Neuronal stem cell (in vitro differentiated cells): Measurements from ENCODE around the gene MCM10. TPM values are rescaled to one million over a fixed set of nuclear protein-coding genes. Genes with fewer than 3 reads are reported as not detected.

Experiments used
- DNase-seq: peaks from one replicate; pipeline ENCODE4 v3.0.0-alpha.2; 2013; ENCODE audit warnings: low spot score
- H2AFZ ChIP-seq: one replicate; pipeline ENCODE4 v1.6.1; 2013; ENCODE audit warnings: mild to moderate bottlenecking, low read length, inconsistent platforms
- H2AK5ac ChIP-seq: 2 replicates; pipeline ENCODE4 v1.6.1; 2013; ENCODE audit warnings: low read depth, mild to moderate bottlenecking, inconsistent platforms, low read length, moderate library complexity, mixed read lengths
- H2BK120ac ChIP-seq: 2 replicates; pipeline ENCODE4 v1.6.1; 2013; ENCODE audit warnings: low read depth, mild to moderate bottlenecking, inconsistent platforms, low read length, moderate library complexity, mixed read lengths
- H2BK12ac ChIP-seq: one replicate; pipeline ENCODE4 v1.6.1; 2013; ENCODE audit warnings: low read length, inconsistent platforms
- H2BK15ac ChIP-seq: 2 replicates; pipeline ENCODE4 v1.6.1; 2013; ENCODE audit warnings: mild to moderate bottlenecking, low read length, inconsistent platforms, mixed read lengths
- H2BK5ac ChIP-seq: one replicate; pipeline ENCODE4 v1.6.1; 2013; ENCODE audit warnings: inconsistent platforms, mild to moderate bottlenecking, low read length, moderate library complexity
- H3K14ac ChIP-seq: one replicate; pipeline ENCODE4 v1.6.1; 2013; ENCODE audit warnings: low read length, inconsistent platforms
- H3K18ac ChIP-seq: 2 replicates; pipeline ENCODE4 v1.6.1; 2013; ENCODE audit warnings: low read length, inconsistent platforms
- H3K23ac ChIP-seq: 2 replicates; pipeline ENCODE4 v1.6.1; 2013; ENCODE audit warnings: low read depth, mild to moderate bottlenecking, mixed read lengths, low read length, inconsistent platforms; ENCODE audit not compliant: poor library complexity
- H3K27ac ChIP-seq: replicated peaks from 3 replicates; pipeline ENCODE4 v1.5.1; 2013; ENCODE audit warnings: low read length, inconsistent platforms
- H3K27me3 ChIP-seq, 3 experiments: 2 replicates each; pipeline ENCODE4 v1.6.1; 2013; ENCODE audit warnings: low read length in 3 of 3, mild to moderate bottlenecking in 2 of 3, inconsistent platforms in 1 of 3, low read depth in 1 of 3, mixed read lengths in 1 of 3, moderate library complexity in 1 of 3; ENCODE audit not compliant: control insufficient read depth in 3 of 3, insufficient read depth in 3 of 3
- H3K36me3 ChIP-seq, 2 donors: replicated peaks in 1 of 2; 2 replicates each; pipeline ENCODE4 v1.6.1; 2013; ENCODE audit warnings: low read length in 2 of 2; ENCODE audit not compliant: control insufficient read depth in 2 of 2, insufficient read depth in 2 of 2
- H3K4ac ChIP-seq: 2 replicates; pipeline ENCODE4 v1.6.1; 2013; ENCODE audit warnings: inconsistent platforms, mild to moderate bottlenecking, low read length, moderate library complexity
- H3K4me1 ChIP-seq, 2 donors: 1 replicate in 1 of 2; 2 replicates in 1 of 2; pipeline ENCODE4 v1.6.1; 2013; ENCODE audit warnings: low read length in 2 of 2, low read depth in 1 of 2; ENCODE audit not compliant: control insufficient read depth in 2 of 2, insufficient read depth in 1 of 2
- H3K4me2 ChIP-seq: one replicate; pipeline ENCODE4 v1.6.1; 2013; ENCODE audit warnings: mild to moderate bottlenecking, low read length, inconsistent platforms; ENCODE audit not compliant: insufficient read depth, poor library complexity, severe bottlenecking
- H3K4me3 ChIP-seq, 2 donors: 2 replicates each; pipeline ENCODE4 v1.5.1; 2013; ENCODE audit warnings: low read length in 2 of 2, mild to moderate bottlenecking in 2 of 2, inconsistent platforms in 1 of 2, moderate library complexity in 1 of 2
- H3K79me1 ChIP-seq: one replicate; pipeline ENCODE4 v1.6.1; 2013; ENCODE audit warnings: low read depth, mild to moderate bottlenecking, inconsistent platforms, low read length, moderate library complexity
- H3K9ac ChIP-seq: one replicate; pipeline ENCODE4 v1.6.1; 2013; ENCODE audit warnings: mild to moderate bottlenecking, low read depth, low read length, inconsistent platforms; ENCODE audit not compliant: poor library complexity
- H3K9me3 ChIP-seq, 2 donors: replicated peaks in 1 of 2; 2 replicates each; pipeline versions ENCODE3 to v1.6.1; 2013; ENCODE audit warnings: low read length in 2 of 2, mild to moderate bottlenecking in 2 of 2, inconsistent platforms in 1 of 2, low read depth in 1 of 2, mixed read lengths in 1 of 2, moderate library complexity in 1 of 2; ENCODE audit not compliant: control insufficient read depth in 2 of 2, insufficient read depth in 1 of 2
- H4K8ac ChIP-seq: one replicate; pipeline ENCODE4 v1.6.1; 2013; ENCODE audit warnings: low read depth, mild to moderate bottlenecking, inconsistent platforms, low read length, moderate library complexity
- H4K91ac ChIP-seq: one replicate; pipeline ENCODE4 v1.6.1; 2013; ENCODE audit warnings: low read length, low read depth, mild to moderate bottlenecking, inconsistent platforms; ENCODE audit not compliant: poor library complexity
- WGBS, 2 donors: extraction: QIAGEN DNeasy Blood & Tissue Kit; methylation state at CpG; one replicate each; pipeline ENCODE4 v1.1.7; 2013; ENCODE audit warnings: missing lambda C conversion rate in 2 of 2, mixed read lengths in 1 of 2; ENCODE audit not compliant: insufficient read length in 2 of 2, insufficient replicate concordance in 1 of 2; ENCODE audit errors: extremely low coverage in 2 of 2; 5-methylcytosine and 5-hydroxymethylcytosine counted together
- small RNA-seq: library from polyadenylated mRNA; stranded (forward); fragments of <200 nt; extraction: miRNeasy Mini kit (QIAGEN cat#:217004); gene quantifications from one replicate; pipeline ENCODE3, GENCODE V24; 2013; ENCODE audit not compliant: insufficient read depth

MCM10 gene

DNA sequence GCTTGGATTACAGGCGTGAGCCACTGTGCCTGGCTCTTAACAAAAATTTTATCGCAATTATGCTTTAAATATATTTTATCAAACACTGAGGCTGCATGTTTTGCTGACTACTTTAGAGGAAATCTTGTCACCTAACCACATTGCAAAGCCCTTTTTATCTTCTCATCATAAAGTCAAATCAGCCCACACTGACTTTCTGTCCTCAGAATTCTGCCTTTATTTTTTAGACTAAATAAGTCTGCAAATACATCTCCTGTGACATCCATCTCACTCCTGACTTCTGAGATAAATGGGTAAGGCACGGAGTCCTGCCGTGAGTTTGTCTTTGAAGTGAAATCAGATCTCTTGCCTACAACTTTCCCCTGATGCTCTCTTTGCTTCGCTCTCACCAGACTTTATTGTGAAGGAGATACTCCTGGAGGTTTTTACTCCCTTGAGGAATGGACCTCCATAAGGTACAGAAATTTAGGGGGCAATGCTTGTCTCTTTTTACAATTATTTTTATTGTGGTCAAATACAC is 96.3 kb downstream of the MCM10 start:
- Histone ChIP-seq H3K4me2 (no peak overlapping the region), H4K91ac (no peak overlapping the region), H3K18ac (no peak overlapping the region), H3K23ac (no peak overlapping the region), H3K4me3 (no peak overlapping the region), H2BK15ac (no peak overlapping the region), H2BK120ac (no peak overlapping the region), H3K4me1 (no peaks in the 10 kb centered on the region), H3K36me3 (no peaks in the 10 kb centered on the region), H3K27me3 (peaks cover 0 to 7% (median 0%) of the 10 kb centered on the region in 3 experiments), H2BK12ac (no peak overlapping the region), H3K79me1 (no peaks in the 10 kb centered on the region), H4K8ac (no peak overlapping the region), H2AFZ (no peak overlapping the region), H3K9ac (no peak overlapping the region), H3K4ac (no peak overlapping the region), H3K9me3 (no peaks in the 10 kb centered on the region), H3K14ac (no peak overlapping the region), H2AK5ac (no peak overlapping the region), H2BK5ac (no peak overlapping the region), H3K27ac (no peak overlapping the region)
- WGBS, 2 donors = no CpG with 5 or more reads among the region's 5 CpGs
- no peak for DNase-seq

Small RNA genes within 50 kb of the gene (small RNA-seq; reads per million reads assigned to genes)
- gene RNU6-6P = not detected
